Measurements from ENCODE around the gene PRSS38.
"Not testable (repeated sequence)": the region's sequence is repeated elsewhere in the genome, so short reads cannot be mapped to it uniquely, and the experiment has no call there.

PRSS38 gene

GRCh38 chr1:227823537-227823936 is 8.1 kb downstream of the PRSS38 start:
- H3K27ac ChIP-seq (ENCODE audit: low read depth, low read length) = no peak overlapping the region
- H3K9ac ChIP-seq (ENCODE audit: low read length) = no peak overlapping the region
- 0 out of 2 replicates have a peak, but pooled peaks cover 11% of the 10 kb centered on the region for H3K9me3 ChIP-seq (ENCODE audit: control insufficient read depth, insufficient read depth, low read depth, low read length)
- no peaks in the 10 kb centered on the region for H3K36me3 ChIP-seq (ENCODE audit: control insufficient read depth, insufficient read depth, low read length)
- H3K4me3 ChIP-seq (ENCODE audit: low read depth, low read length) = no peak overlapping the region
- no peaks in the 10 kb centered on the region for H3K4me1 ChIP-seq (ENCODE audit: control insufficient read depth, insufficient read depth, low read length)
- no peaks in the 10 kb centered on the region for H3K27me3 ChIP-seq (ENCODE audit: control insufficient read depth, insufficient read depth, low read length)

GRCh38 chr1:227824204-227824603 is 8.7 kb downstream of the PRSS38 start:
- 0 out of 2 replicates have a peak, but pooled peaks cover 15% of the 10 kb centered on the region for H3K9me3 ChIP-seq (ENCODE audit: control insufficient read depth, insufficient read depth, low read depth, low read length)
- H3K4me3 ChIP-seq (ENCODE audit: low read depth, low read length) = no peak overlapping the region
- H3K27ac ChIP-seq (ENCODE audit: low read depth, low read length) = no peak overlapping the region
- no peaks in the 10 kb centered on the region for H3K36me3 ChIP-seq (ENCODE audit: control insufficient read depth, insufficient read depth, low read length)
- no peaks in the 10 kb centered on the region for H3K27me3 ChIP-seq (ENCODE audit: control insufficient read depth, insufficient read depth, low read length)
- H3K9ac ChIP-seq (ENCODE audit: low read length) = no peak overlapping the region
- no peaks in the 10 kb centered on the region for H3K4me1 ChIP-seq (ENCODE audit: control insufficient read depth, insufficient read depth, low read length)

- Histone ChIP-seq H3K9ac (ENCODE audit: low read length) (no peak overlapping the region), H3K36me3 (ENCODE audit: control insufficient read depth, insufficient read depth, low read length) (no peaks in the 10 kb centered on the region), H3K27me3 (ENCODE audit: control insufficient read depth, insufficient read depth, low read length) (no peaks in the 10 kb centered on the region), H3K9me3 (ENCODE audit: control insufficient read depth, insufficient read depth, low read depth, low read length) (0 out of 2 replicates have a peak, but pooled peaks cover 9% of the 10 kb centered on the region), H3K4me3 (ENCODE audit: low read depth, low read length) (no peak overlapping the region), H3K27ac (ENCODE audit: low read depth, low read length) (no peak overlapping the region), H3K4me1 (ENCODE audit: control insufficient read depth, insufficient read depth, low read length) (no peaks in the 10 kb centered on the region)
Measured at GRCh38 chr1:227828786-227829185, 13.3 kb downstream of the PRSS38 start.

GRCh38 chr1:227838181-227838580 is 22.7 kb downstream of the PRSS38 start:
- Histone ChIP-seq H3K9ac (ENCODE audit: low read length) (no peak overlapping the region), H3K4me1 (ENCODE audit: control insufficient read depth, insufficient read depth, low read length) (no peaks in the 10 kb centered on the region), H3K9me3 (ENCODE audit: control insufficient read depth, insufficient read depth, low read depth, low read length) (no peaks in the 10 kb centered on the region), H3K36me3 (ENCODE audit: control insufficient read depth, insufficient read depth, low read length) (no peaks in the 10 kb centered on the region), H3K27me3 (ENCODE audit: control insufficient read depth, insufficient read depth, low read length) (no peaks in the 10 kb centered on the region), H3K27ac (ENCODE audit: low read depth, low read length) (no peak overlapping the region), H3K4me3 (ENCODE audit: low read depth, low read length) (no peak overlapping the region)

GRCh38 chr1:227841096-227841495 is 25.6 kb downstream of the PRSS38 start:
- peaks cover 3% of the 10 kb centered on the region; the same call in 1 of the 2 replicates for H3K9me3 ChIP-seq (ENCODE audit: control insufficient read depth, insufficient read depth, low read depth, low read length)
- H3K27ac ChIP-seq (ENCODE audit: low read depth, low read length) = no peak overlapping the region
- no peaks in the 10 kb centered on the region for H3K27me3 ChIP-seq (ENCODE audit: control insufficient read depth, insufficient read depth, low read length)
- H3K36me3 ChIP-seq (ENCODE audit: control insufficient read depth, insufficient read depth, low read length) = no peaks in the 10 kb centered on the region
- no peaks in the 10 kb centered on the region for H3K4me1 ChIP-seq (ENCODE audit: control insufficient read depth, insufficient read depth, low read length)
- no peak overlapping the region for H3K4me3 ChIP-seq (ENCODE audit: low read depth, low read length)
- no peak overlapping the region for H3K9ac ChIP-seq (ENCODE audit: low read length)

GRCh38 chr1:227844320-227845146 is 29.1 kb downstream of the PRSS38 start:
- no peak overlapping the region for H3K27ac ChIP-seq (ENCODE audit: low read depth, low read length)
- peaks cover 10% of the 10 kb centered on the region for H3K9me3 ChIP-seq (ENCODE audit: control insufficient read depth, insufficient read depth, low read depth, low read length)
- H3K4me3 ChIP-seq (ENCODE audit: low read depth, low read length) = no peak overlapping the region
- H3K4me1 ChIP-seq (ENCODE audit: control insufficient read depth, insufficient read depth, low read length) = no peaks in the 10 kb centered on the region
- H3K9ac ChIP-seq (ENCODE audit: low read length) = no peak overlapping the region
- no peaks in the 10 kb centered on the region for H3K27me3 ChIP-seq (ENCODE audit: control insufficient read depth, insufficient read depth, low read length)
- H3K36me3 ChIP-seq (ENCODE audit: control insufficient read depth, insufficient read depth, low read length) = no peaks in the 10 kb centered on the region

- Histone ChIP-seq H3K4me3 (ENCODE audit: low read depth, low read length) (no peak overlapping the region), H3K9me3 (ENCODE audit: control insufficient read depth, insufficient read depth, low read depth, low read length) (peaks cover 10% of the 10 kb centered on the region), H3K27me3 (ENCODE audit: control insufficient read depth, insufficient read depth, low read length) (no peaks in the 10 kb centered on the region), H3K4me1 (ENCODE audit: control insufficient read depth, insufficient read depth, low read length) (no peaks in the 10 kb centered on the region), H3K27ac (ENCODE audit: low read depth, low read length) (no peak overlapping the region), H3K36me3 (ENCODE audit: control insufficient read depth, insufficient read depth, low read length) (no peaks in the 10 kb centered on the region), H3K9ac (ENCODE audit: low read length) (no peak overlapping the region)
Measured at GRCh38 chr1:227845147-227845458, 29.6 kb downstream of the PRSS38 start.

GRCh38 chr1:227845519-227845918 is 30.0 kb downstream of the PRSS38 start:
- Histone ChIP-seq H3K4me3 (ENCODE audit: low read depth, low read length) (no peak overlapping the region), H3K9me3 (ENCODE audit: control insufficient read depth, insufficient read depth, low read depth, low read length) (peaks cover 10% of the 10 kb centered on the region), H3K27ac (ENCODE audit: low read depth, low read length) (no peak overlapping the region), H3K9ac (ENCODE audit: low read length) (no peak overlapping the region), H3K27me3 (ENCODE audit: control insufficient read depth, insufficient read depth, low read length) (no peaks in the 10 kb centered on the region), H3K36me3 (ENCODE audit: control insufficient read depth, insufficient read depth, low read length) (no peaks in the 10 kb centered on the region), H3K4me1 (ENCODE audit: control insufficient read depth, insufficient read depth, low read length) (no peaks in the 10 kb centered on the region)

- no peak overlapping the region for H3K9ac ChIP-seq (ENCODE audit: low read length)
- H3K4me1 ChIP-seq (ENCODE audit: control insufficient read depth, insufficient read depth, low read length) = no peaks in the 10 kb centered on the region
- no peak overlapping the region for H3K27ac ChIP-seq (ENCODE audit: low read depth, low read length)
- no peaks in the 10 kb centered on the region for H3K27me3 ChIP-seq (ENCODE audit: control insufficient read depth, insufficient read depth, low read length)
- no peaks in the 10 kb centered on the region for H3K36me3 ChIP-seq (ENCODE audit: control insufficient read depth, insufficient read depth, low read length)
- H3K9me3 ChIP-seq (ENCODE audit: control insufficient read depth, insufficient read depth, low read depth, low read length) = peaks cover 10% of the 10 kb centered on the region
- no peak overlapping the region for H3K4me3 ChIP-seq (ENCODE audit: low read depth, low read length)
Measured at GRCh38 chr1:227846265-227846858, 30.9 kb downstream of the PRSS38 start.

GRCh38 chr1:227847046-227847445 is 31.6 kb downstream of the PRSS38 start:
- H3K27me3 ChIP-seq (ENCODE audit: control insufficient read depth, insufficient read depth, low read length); H3K27ac ChIP-seq (ENCODE audit: low read depth, low read length); H3K4me3 ChIP-seq (ENCODE audit: low read depth, low read length); H3K9ac ChIP-seq (ENCODE audit: low read length); H3K36me3 ChIP-seq (ENCODE audit: control insufficient read depth, insufficient read depth, low read length); H3K4me1 ChIP-seq (ENCODE audit: control insufficient read depth, insufficient read depth, low read length): not testable (repeated sequence)
- H3K9me3 ChIP-seq (ENCODE audit: control insufficient read depth, insufficient read depth, low read depth, low read length) = peaks cover 10% of the 10 kb centered on the region

GRCh38 chr1:227848430-227848932 is 33.0 kb downstream of the PRSS38 start:
- no peak overlapping the region for H3K4me3 ChIP-seq (ENCODE audit: low read depth, low read length)
- peaks cover 10% of the 10 kb centered on the region for H3K9me3 ChIP-seq (ENCODE audit: control insufficient read depth, insufficient read depth, low read depth, low read length)
- H3K9ac ChIP-seq (ENCODE audit: low read length) = no peak overlapping the region
- H3K4me1 ChIP-seq (ENCODE audit: control insufficient read depth, insufficient read depth, low read length) = no peaks in the 10 kb centered on the region
- H3K36me3 ChIP-seq (ENCODE audit: control insufficient read depth, insufficient read depth, low read length) = no peaks in the 10 kb centered on the region
- no peak overlapping the region for H3K27ac ChIP-seq (ENCODE audit: low read depth, low read length)
- H3K27me3 ChIP-seq (ENCODE audit: control insufficient read depth, insufficient read depth, low read length) = no peaks in the 10 kb centered on the region

Measured in HUES6 (cell line).